ENCODE measurements around the gene RBM11. TPM values are rescaled to one million over a fixed set of nuclear protein-coding genes. Genes with fewer than 3 reads are reported as not detected.

Gene RBM11
- polyA plus RNA-seq, 1 donor (not counting 4 experiments of a cell fraction or from before 2014, with no cell fraction given), result 0.55 TPM

- Histone ChIP-seq H3K36me3 (ENCODE audit: control insufficient read depth in 2 of 2, extremely low read depth in 1 of 2, insufficient read depth in 2 of 2, low read length in 2 of 2) (no peaks in the 10 kb centered on the region), H3K79me2 (ENCODE audit: control insufficient read depth, insufficient read depth, low read length) (no peaks in the 10 kb centered on the region), H4K20me1 (ENCODE audit: control insufficient read depth, extremely low read depth, insufficient read depth, low read length) (no peaks in the 10 kb centered on the region), H3K4me1 (ENCODE audit: control insufficient read depth, extremely low read depth, insufficient read depth, low read length) (no peaks in the 10 kb centered on the region), H3K9me1 (ENCODE audit: control insufficient read depth, extremely low read depth, insufficient read depth, low read length) (no peaks in the 10 kb centered on the region), H2AFZ (ENCODE audit: control insufficient read depth, low read length) (no peak overlapping the region), H3K9me3 (ENCODE audit: control insufficient read depth, low read depth, low read length) (no peaks in the 10 kb centered on the region), H3K27ac (ENCODE audit: control insufficient read depth, insufficient read depth, low read length) (no peak overlapping the region), H3K9ac (ENCODE audit: control insufficient read depth, extremely low read depth, insufficient read depth, low read length) (no peak overlapping the region), H3K4me3 (ENCODE audit: control insufficient read depth in 2 of 3, extremely low read depth in 1 of 3, insufficient read depth in 2 of 3, low read depth in 1 of 3, low read length in 3 of 3) (no peak overlapping the region), H3K4me2 (ENCODE audit: control insufficient read depth, extremely low read depth, insufficient read depth, low read depth, low read length) (no peak overlapping the region), H3K27me3 (ENCODE audit: control insufficient read depth, extremely low read depth, insufficient read depth, low read length) (no peaks in the 10 kb centered on the region)
- DNase-seq (ENCODE audit: low read depth, low spot score), result no peak
- no peak for TF ChIP-seq EZH2 (IDR thresholded peaks at IDR 0.05; ENCODE audit: low read length)
- no peak for TF ChIP-seq CTCF (optimal IDR thresholded peaks at IDR 0.05 in 1 of 3, IDR thresholded peaks at IDR 0.05 in 1 of 3, conservative IDR thresholded peaks at IDR 0.05 in 1 of 3; ENCODE audit: extremely low read depth in 1 of 3, insufficient read depth in 2 of 3, low read length in 3 of 3)
- dilution Hi-C loops (cut with MboI; ENCODE audit: extremely low pct_ligation_motif_present, low sequenced_read_pairs), result no loop called here
- no peak for FAIRE-seq
Measured at GRCh38 chr21:14244911-14245310, 29.0 kb downstream of the RBM11 start.

- no peaks in the 10 kb centered on the region for H3K79me2 ChIP-seq (ENCODE audit: control insufficient read depth, insufficient read depth, low read length)
- H3K27ac ChIP-seq (ENCODE audit: control insufficient read depth, insufficient read depth, low read length), result no peak overlapping the region
- H3K9ac ChIP-seq (ENCODE audit: control insufficient read depth, extremely low read depth, insufficient read depth, low read length), result no peak overlapping the region
- dilution Hi-C loops (cut with MboI; ENCODE audit: extremely low pct_ligation_motif_present, low sequenced_read_pairs), result no loop called here
- no peaks in the 10 kb centered on the region for H3K36me3 ChIP-seq (ENCODE audit: control insufficient read depth in 2 of 2, extremely low read depth in 1 of 2, insufficient read depth in 2 of 2, low read length in 2 of 2)
- DNase-seq (ENCODE audit: low read depth, low spot score), result no peak
- no peaks in the 10 kb centered on the region for H3K4me1 ChIP-seq (ENCODE audit: control insufficient read depth, extremely low read depth, insufficient read depth, low read length)
- H4K20me1 ChIP-seq (ENCODE audit: control insufficient read depth, extremely low read depth, insufficient read depth, low read length), result no peaks in the 10 kb centered on the region
- FAIRE-seq, result no peak
- H3K4me3 ChIP-seq (ENCODE audit: control insufficient read depth in 2 of 3, extremely low read depth in 1 of 3, insufficient read depth in 2 of 3, low read depth in 1 of 3, low read length in 3 of 3), result no peak overlapping the region
- no peaks in the 10 kb centered on the region for H3K9me3 ChIP-seq (ENCODE audit: control insufficient read depth, low read depth, low read length)
- H3K27me3 ChIP-seq (ENCODE audit: control insufficient read depth, extremely low read depth, insufficient read depth, low read length), result no peaks in the 10 kb centered on the region
- TF ChIP-seq EZH2 (IDR thresholded peaks at IDR 0.05; ENCODE audit: low read length) (no peak), CTCF (optimal IDR thresholded peaks at IDR 0.05 in 1 of 3, IDR thresholded peaks at IDR 0.05 in 1 of 3, conservative IDR thresholded peaks at IDR 0.05 in 1 of 3; ENCODE audit: extremely low read depth in 1 of 3, insufficient read depth in 2 of 3, low read length in 3 of 3) (no peak)
- H2AFZ ChIP-seq (ENCODE audit: control insufficient read depth, low read length), result no peak overlapping the region
- H3K9me1 ChIP-seq (ENCODE audit: control insufficient read depth, extremely low read depth, insufficient read depth, low read length), result no peaks in the 10 kb centered on the region
- no peak overlapping the region for H3K4me2 ChIP-seq (ENCODE audit: control insufficient read depth, extremely low read depth, insufficient read depth, low read depth, low read length)
Measured at GRCh38 chr21:14245711-14246110, 29.8 kb downstream of the RBM11 start.

All from keratinocyte (primary cell).